HepG2 (cell line): ENCODE data around the gene PRSS36. TPM values are rescaled to one million over a fixed set of nuclear protein-coding genes. Genes with fewer than 3 reads are reported as not detected.

Experiments
- DZIP1 ChIP-seq: sonication (generic); formaldehyde crosslinking; IDR thresholded peaks from 2 replicates; pipeline ENCODE4 v1.5.0; 2020; ENCODE audit warnings: mild to moderate bottlenecking, missing genetic modification reagents
- HNF1A ChIP-seq, 2 experiments: sonication (generic) in 1 of 2; formaldehyde crosslinking in 1 of 2; IDR thresholded peaks; 2 replicates each; pipeline versions ENCODE4 v1.4.0 to v1.6.1; 2016 to 2020; ENCODE audit warnings: borderline replicate concordance in 1 of 2, low read depth in 1 of 2, mild to moderate bottlenecking in 1 of 2, missing genetic modification reagents in 1 of 2
- SRSF9 ChIP-seq: fragments of 200-400 bp; formaldehyde crosslinking; IDR thresholded peaks from 2 replicates; pipeline ENCODE4 v1.6.1; 2018; ENCODE audit warnings: borderline replicate concordance, mild to moderate bottlenecking, low read depth, low read length; ENCODE audit not compliant: insufficient read depth, poor library complexity, severe bottlenecking
- ZNF207 ChIP-seq: fragments of 450-650 bp; IDR thresholded peaks from 2 replicates; pipeline ENCODE4 v1.6.1; 2016; ENCODE audit warnings: antibody characterized with exemption, borderline replicate concordance
- ZNF574 ChIP-seq: sonication (generic); formaldehyde crosslinking; IDR thresholded peaks from 2 replicates; pipeline ENCODE4 v1.4.0; 2020; ENCODE audit warnings: missing genetic modification reagents
- polyA plus RNA-seq, 8 experiments: library from polyadenylated mRNA; depleted of rRNA in 3 of 8; stranded (reverse) in 7 of 8; unstranded in 1 of 8; fragments of >200 nt; fragmentation: Illumina TruSeq in 4 of 8; extraction: Trizol in 4 of 8; gene quantifications; 2 replicates each; pipeline versions ENCODE4 v1.2.1 to v1.2.3, GENCODE V29; 2011 to 2016; ENCODE audit warnings: low read depth in 4 of 8, missing spikeins in 1 of 8, mixed read lengths in 1 of 8; ENCODE audit not compliant: insufficient read depth in 1 of 8
- total RNA-seq, 5 experiments: library from RNA; depleted of rRNA; stranded (reverse); fragments of >200 nt; fragmentation: Illumina TruSeq; extraction: Trizol; gene quantifications; 2 replicates each; pipeline ENCODE4 v1.2.3, GENCODE V29; 2016; ENCODE audit warnings: low read depth in 1 of 5
- TF ChIP-seq, protein P1 (sequence below): sonication (generic); formaldehyde crosslinking; IDR thresholded peaks from 2 replicates; pipeline ENCODE4 v1.9.0; 2021; ENCODE audit warnings: missing genetic modification reagents, mild to moderate bottlenecking, borderline replicate concordance
- TF ChIP-seq, protein P2 (sequence below): IDR thresholded peaks from 2 replicates; pipeline ENCODE4 v1.6.1; 2012; ENCODE audit warnings: low read length, improper control_type of control experiment

Gene PRSS36
- total and polyA plus RNA-seq, 2 of the 13 experiments (the other 11 are each of a cell fraction or from before 2014, with no cell fraction given) = 1.5 to 2.1 TPM

- TF ChIP-seq DZIP1 (CRISPR knock-in tag) (no peak), SRSF9 (no peak), ZNF207 (no peak), ZNF574 (peak; percentile 66), HNF1A (IDR thresholded peaks at IDR 0.05; ENCODE audit: low read depth) (no peak), HNF1A (CRISPR knock-in tag; IDR thresholded peaks at IDR 0.05; ENCODE audit: borderline replicate concordance) (0 out of 2 replicates have a peak, but pooled peaks have one; percentile 35)
- TF ChIP-seq, protein P1, sequence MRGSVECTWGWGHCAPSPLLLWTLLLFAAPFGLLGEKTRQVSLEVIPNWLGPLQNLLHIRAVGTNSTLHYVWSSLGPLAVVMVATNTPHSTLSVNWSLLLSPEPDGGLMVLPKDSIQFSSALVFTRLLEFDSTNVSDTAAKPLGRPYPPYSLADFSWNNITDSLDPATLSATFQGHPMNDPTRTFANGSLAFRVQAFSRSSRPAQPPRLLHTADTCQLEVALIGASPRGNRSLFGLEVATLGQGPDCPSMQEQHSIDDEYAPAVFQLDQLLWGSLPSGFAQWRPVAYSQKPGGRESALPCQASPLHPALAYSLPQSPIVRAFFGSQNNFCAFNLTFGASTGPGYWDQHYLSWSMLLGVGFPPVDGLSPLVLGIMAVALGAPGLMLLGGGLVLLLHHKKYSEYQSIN = no peak
- TF ChIP-seq, protein P2, sequence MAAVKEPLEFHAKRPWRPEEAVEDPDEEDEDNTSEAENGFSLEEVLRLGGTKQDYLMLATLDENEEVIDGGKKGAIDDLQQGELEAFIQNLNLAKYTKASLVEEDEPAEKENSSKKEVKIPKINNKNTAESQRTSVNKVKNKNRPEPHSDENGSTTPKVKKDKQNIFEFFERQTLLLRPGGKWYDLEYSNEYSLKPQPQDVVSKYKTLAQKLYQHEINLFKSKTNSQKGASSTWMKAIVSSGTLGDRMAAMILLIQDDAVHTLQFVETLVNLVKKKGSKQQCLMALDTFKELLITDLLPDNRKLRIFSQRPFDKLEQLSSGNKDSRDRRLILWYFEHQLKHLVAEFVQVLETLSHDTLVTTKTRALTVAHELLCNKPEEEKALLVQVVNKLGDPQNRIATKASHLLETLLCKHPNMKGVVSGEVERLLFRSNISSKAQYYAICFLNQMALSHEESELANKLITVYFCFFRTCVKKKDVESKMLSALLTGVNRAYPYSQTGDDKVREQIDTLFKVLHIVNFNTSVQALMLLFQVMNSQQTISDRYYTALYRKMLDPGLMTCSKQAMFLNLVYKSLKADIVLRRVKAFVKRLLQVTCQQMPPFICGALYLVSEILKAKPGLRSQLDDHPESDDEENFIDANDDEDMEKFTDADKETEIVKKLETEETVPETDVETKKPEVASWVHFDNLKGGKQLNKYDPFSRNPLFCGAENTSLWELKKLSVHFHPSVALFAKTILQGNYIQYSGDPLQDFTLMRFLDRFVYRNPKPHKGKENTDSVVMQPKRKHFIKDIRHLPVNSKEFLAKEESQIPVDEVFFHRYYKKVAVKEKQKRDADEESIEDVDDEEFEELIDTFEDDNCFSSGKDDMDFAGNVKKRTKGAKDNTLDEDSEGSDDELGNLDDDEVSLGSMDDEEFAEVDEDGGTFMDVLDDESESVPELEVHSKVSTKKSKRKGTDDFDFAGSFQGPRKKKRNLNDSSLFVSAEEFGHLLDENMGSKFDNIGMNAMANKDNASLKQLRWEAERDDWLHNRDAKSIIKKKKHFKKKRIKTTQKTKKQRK = no peak
Measured at GRCh38 chr16:31142109-31143010, 7.5 kb downstream of the PRSS36 start (continued).
